Muscle layer of duodenum (tissue), 2 donors: ENCODE measurements around the gene LIN54.
"Not testable (repeated sequence)": the region's sequence is repeated elsewhere in the genome, so short reads cannot be mapped to it uniquely, and the experiment has no call there.

Source experiments
- H3K27ac ChIP-seq: one replicate; pipeline ENCODE4 v1.7.0; 2013; ENCODE audit warnings: mild to moderate bottlenecking, low read length
- H3K27me3 ChIP-seq: one replicate; pipeline ENCODE4 v1.7.0; 2013; ENCODE audit warnings: low read depth, mild to moderate bottlenecking, control low read depth, low read length
- H3K36me3 ChIP-seq, 2 donors: one replicate each; pipeline ENCODE4 v1.7.0; 2013; ENCODE audit warnings: low read length in 2 of 2, control low read depth in 1 of 2, mild to moderate bottlenecking in 1 of 2; ENCODE audit not compliant: insufficient read depth in 2 of 2, control insufficient read depth in 1 of 2
- H3K4me1 ChIP-seq, 2 donors: one replicate each; pipeline ENCODE4 v1.7.0; 2013; ENCODE audit warnings: low read length in 2 of 2, mild to moderate bottlenecking in 2 of 2, control low read depth in 1 of 2, moderate library complexity in 1 of 2; ENCODE audit not compliant: insufficient read depth in 2 of 2, control insufficient read depth in 1 of 2
- H3K4me3 ChIP-seq, 2 donors: one replicate each; pipeline ENCODE4 v1.7.0; 2013; ENCODE audit warnings: low read length in 2 of 2, low read depth in 1 of 2, mild to moderate bottlenecking in 1 of 2
- H3K9me3 ChIP-seq, 2 donors: one replicate each; pipeline ENCODE4 v1.7.0; 2013; ENCODE audit warnings: low read length in 2 of 2, control low read depth in 1 of 2, mild to moderate bottlenecking in 1 of 2; ENCODE audit not compliant: control insufficient read depth in 1 of 2
- donor health status: healthy.

Gene LIN54

DNA sequence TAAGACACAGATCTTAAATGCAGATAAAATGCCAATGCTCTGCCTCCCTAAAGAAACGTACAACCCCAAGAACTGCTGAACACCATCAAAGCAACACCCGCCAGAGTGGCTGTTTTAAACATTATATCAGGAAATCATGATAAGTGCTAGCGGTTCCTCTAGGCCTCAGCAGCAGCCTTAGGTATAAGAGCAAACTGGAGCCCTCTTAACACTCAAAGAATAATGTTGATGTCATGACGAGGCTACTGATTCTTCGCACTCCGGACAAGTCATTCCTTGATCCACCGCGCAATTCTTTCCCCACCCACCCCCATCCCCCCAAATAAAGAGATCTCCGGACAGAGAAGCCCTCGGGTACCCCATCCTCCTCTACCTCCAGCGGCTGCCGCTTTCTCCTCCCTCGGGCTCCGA is 507 bp downstream of the LIN54 start:
- no peaks in the 10 kb centered on the region for H3K27me3 ChIP-seq
- peak overlapping the region; percentile 81 to 90 for H3K4me3 ChIP-seq
- H3K27ac ChIP-seq = peak overlapping the region; percentile 83
- H3K36me3 ChIP-seq = peaks cover 0 to 4% of the 10 kb centered on the region in 2 donors
- no peaks in the 10 kb centered on the region for H3K9me3 ChIP-seq
- peaks cover 15 to 25% of the 10 kb centered on the region in 2 donors for H3K4me1 ChIP-seq

- H3K4me3 ChIP-seq = peak overlapping the region; percentile 81 to 90
- no peak overlapping the region for H3K27ac ChIP-seq
- H3K4me1 ChIP-seq = peaks cover 15 to 25% of the 10 kb centered on the region in 2 donors
- H3K27me3 ChIP-seq = no peaks in the 10 kb centered on the region
- H3K36me3 ChIP-seq = peaks cover 0 to 4% of the 10 kb centered on the region in 2 donors
- H3K9me3 ChIP-seq = no peaks in the 10 kb centered on the region
Measured at GRCh38 chr4:83009529-83009928, 1.1 kb downstream of the LIN54 start.

DNA sequence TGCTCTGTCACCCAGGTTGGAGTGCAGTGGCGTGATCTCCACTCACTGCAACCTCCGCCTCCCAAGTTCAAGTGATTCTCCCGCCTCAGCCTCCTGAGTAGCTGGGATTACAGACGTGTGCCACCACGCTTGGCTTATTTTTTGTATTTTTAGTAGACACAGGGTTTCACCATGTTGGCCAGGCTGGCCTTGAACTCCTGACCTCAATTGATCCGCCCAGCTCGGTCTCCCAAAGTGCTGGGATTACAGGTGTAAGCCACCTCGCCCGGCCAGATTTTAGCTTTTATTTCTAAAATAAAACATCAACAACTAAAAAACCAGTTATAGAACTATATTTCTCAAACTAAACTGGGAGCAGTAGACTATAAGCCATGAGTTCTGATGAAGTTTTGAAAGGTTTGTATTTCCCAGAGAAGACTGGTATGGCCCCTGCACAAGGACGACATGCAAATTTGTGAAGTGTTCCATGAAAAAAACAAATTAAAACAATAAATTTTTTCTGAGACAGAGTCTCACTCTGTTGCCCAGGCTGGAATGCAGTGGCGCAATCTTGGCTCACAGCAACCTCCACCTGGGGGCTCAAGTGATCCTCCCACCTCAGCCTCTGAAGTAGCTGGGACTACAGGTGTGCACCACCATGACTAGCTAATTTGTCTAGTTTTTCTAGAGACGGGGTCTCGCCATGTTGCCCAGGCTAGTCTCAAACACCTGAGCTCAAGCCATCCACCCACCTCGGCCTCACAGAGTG is 7.4 kb downstream of the LIN54 start:
- not testable (repeated sequence) for H3K27me3 ChIP-seq, H3K36me3 ChIP-seq, H3K4me1 ChIP-seq, H3K4me3 ChIP-seq, H3K27ac ChIP-seq, H3K9me3 ChIP-seq

GRCh38 chr4:83002329-83002728 is 8.3 kb downstream of the LIN54 start:
- Histone ChIP-seq H3K27ac (no peak overlapping the region), H3K4me3 (no peak overlapping the region), H3K36me3 (no peaks in the 10 kb centered on the region), H3K4me1 (no peaks in the 10 kb centered on the region), H3K27me3 (no peaks in the 10 kb centered on the region), H3K9me3 (no peaks in the 10 kb centered on the region)

DNA sequence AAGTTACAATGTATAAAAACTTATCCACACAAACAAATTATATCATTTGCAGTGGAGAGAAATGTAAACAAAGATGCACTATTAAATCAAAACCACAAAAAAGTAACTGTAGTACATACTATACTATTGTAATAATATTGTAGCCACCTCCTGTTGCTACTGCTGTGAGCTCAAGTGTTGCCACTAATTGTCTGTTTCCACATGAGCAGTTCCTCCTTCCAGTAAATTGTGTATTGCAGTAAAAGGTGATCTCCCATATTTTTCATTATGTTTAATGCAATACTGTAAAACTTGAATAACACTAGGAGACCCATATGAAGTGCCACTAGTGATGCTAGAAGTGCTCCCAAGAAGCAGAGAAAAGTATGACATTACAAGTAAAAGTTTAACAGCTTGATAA is 11.7 kb downstream of the LIN54 start:
- Histone ChIP-seq H3K27me3 (no peaks in the 10 kb centered on the region), H3K27ac (no peak overlapping the region), H3K4me3 (no peak overlapping the region), H3K36me3 (no peaks in the 10 kb centered on the region), H3K4me1 (no peaks in the 10 kb centered on the region), H3K9me3 (no peaks in the 10 kb centered on the region)

DNA sequence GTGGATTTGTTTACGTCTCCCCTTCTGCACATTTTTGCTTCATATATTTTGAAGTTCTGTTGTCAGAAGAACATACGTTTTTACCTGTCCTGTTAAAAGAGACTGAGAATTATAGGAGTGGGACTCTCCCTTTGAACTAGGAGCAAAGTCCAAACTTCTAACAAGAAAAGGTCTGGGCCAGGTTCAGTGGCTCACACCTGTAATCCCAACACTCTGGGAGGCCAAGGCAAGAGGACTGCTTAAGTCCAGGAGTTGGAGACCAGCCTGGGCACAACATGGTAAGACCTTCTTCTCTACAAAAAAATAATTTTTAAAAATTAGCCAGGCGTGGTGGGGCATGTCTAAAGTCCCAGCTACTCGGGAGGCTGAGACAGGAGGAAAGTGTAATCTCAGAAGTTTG is 15.8 kb downstream of the LIN54 start:
- H3K36me3 ChIP-seq = no peaks in the 10 kb centered on the region
- H3K27ac ChIP-seq = no peak overlapping the region
- no peaks in the 10 kb centered on the region for H3K9me3 ChIP-seq
- no peak overlapping the region for H3K4me3 ChIP-seq
- no peaks in the 10 kb centered on the region for H3K27me3 ChIP-seq
- no peaks in the 10 kb centered on the region for H3K4me1 ChIP-seq

DNA sequence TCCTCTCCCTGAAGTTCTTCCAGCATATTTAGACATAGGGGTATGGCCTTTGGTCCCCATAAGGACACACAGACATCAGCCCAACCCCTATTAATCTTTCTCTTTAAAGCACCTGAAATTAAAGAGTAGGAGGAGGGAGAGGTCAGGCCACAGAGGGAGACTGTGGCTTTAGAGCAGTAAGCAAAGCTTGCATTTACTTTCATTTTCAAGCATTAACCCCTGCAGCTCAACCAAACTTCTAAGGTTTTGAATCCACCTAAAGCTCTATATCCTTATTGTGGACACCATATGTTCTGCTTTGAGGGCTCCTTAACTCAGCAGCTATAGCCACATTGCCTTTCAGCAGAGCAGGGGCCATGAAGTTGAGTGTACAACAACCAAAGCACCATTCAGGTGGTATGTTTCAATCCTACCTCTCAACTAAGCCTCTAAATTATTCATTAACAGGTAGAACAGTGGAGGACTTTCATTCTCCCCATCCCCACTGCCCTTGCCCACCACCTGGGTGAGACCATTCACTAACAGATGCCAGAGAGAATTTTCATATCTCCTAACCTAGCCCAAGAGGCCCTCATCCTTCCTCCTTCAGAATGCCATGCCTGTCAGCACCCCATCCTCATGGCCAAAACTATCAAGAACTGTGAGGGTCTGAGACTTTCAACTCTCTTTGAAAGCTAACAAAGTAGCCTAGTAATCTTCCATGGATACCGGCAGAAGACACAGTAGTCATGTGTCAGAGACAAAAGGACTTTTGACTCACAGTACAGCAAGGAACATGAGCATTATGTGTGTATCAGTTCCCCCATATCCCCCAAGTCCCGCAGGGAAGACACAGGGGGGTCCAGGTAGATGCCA is 20.8 kb downstream of the LIN54 start:
- Histone ChIP-seq H3K9me3 (no peaks in the 10 kb centered on the region), H3K36me3 (no peaks in the 10 kb centered on the region), H3K4me1 (no peaks in the 10 kb centered on the region), H3K27me3 (no peaks in the 10 kb centered on the region), H3K4me3 (peak overlapping the region; percentile 8), H3K27ac (no peak overlapping the region)

GRCh38 chr4:82988323-82988832 is 22.2 kb downstream of the LIN54 start:
- H3K27me3 ChIP-seq = no peaks in the 10 kb centered on the region
- H3K4me1 ChIP-seq = no peaks in the 10 kb centered on the region
- H3K9me3 ChIP-seq = no peaks in the 10 kb centered on the region
- no peak overlapping the region for H3K27ac ChIP-seq
- no peaks in the 10 kb centered on the region for H3K36me3 ChIP-seq
- no peak overlapping the region for H3K4me3 ChIP-seq

DNA sequence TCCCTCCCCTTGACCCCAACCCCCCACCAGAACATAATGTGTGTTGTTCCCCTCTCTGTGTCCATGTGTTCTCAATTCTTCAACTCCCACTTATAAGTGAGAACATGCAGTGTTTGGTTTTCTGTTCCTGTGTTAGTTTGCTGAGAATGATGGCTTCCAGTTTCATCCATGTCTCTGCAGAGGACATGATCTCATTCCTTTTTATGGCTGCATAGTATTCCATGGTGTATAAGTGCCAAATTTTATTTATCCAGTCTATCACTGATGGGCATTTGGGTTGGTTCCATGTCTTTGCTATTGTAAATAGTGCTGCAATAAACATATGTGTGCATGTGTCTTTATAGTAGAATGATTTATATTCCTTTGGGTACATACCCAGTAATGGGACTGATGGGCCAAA is 23.1 kb downstream of the LIN54 start:
- H3K4me3 ChIP-seq, H3K4me1 ChIP-seq, H3K9me3 ChIP-seq, H3K36me3 ChIP-seq, H3K27ac ChIP-seq, H3K27me3 ChIP-seq: not testable (repeated sequence)

- H3K4me3 ChIP-seq = no peak overlapping the region
- no peaks in the 10 kb centered on the region for H3K36me3 ChIP-seq
- no peaks in the 10 kb centered on the region for H3K9me3 ChIP-seq
- H3K4me1 ChIP-seq = no peaks in the 10 kb centered on the region
- H3K27me3 ChIP-seq = no peaks in the 10 kb centered on the region
- H3K27ac ChIP-seq = no peak overlapping the region
Measured at GRCh38 chr4:82984459-82984858, 26.2 kb downstream of the LIN54 start.

DNA sequence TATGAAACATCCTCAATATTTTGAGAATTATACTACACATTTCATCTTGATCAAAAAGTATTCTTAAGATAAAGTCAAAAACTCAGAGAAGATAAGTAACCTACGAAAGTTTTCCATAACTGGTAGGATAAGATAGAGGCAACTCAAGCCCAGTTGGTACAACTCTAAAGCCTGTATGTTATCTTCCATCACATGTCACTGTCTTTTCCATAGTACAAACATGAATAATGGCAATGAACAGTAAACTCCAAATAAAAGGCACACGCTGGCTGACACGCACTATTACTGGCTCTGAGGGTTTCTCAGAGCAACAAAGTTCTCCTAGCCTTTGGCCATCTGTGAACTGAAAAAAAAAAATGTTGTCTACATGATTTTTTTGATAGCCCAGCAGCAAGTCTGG is 27.2 kb downstream of the LIN54 start:
- H3K4me1 ChIP-seq = no peaks in the 10 kb centered on the region
- H3K4me3 ChIP-seq = no peak overlapping the region
- no peaks in the 10 kb centered on the region for H3K36me3 ChIP-seq
- no peaks in the 10 kb centered on the region for H3K9me3 ChIP-seq
- no peaks in the 10 kb centered on the region for H3K27me3 ChIP-seq
- H3K27ac ChIP-seq = no peak overlapping the region
